K562 (cell line): ENCODE measurements around the gene EGFL7. TPM values are rescaled to one million over a fixed set of nuclear protein-coding genes. Genes with fewer than 3 reads are reported as not detected.

Source experiments
- HINFP ChIP-seq: fragments of 450-650 bp; conservative IDR thresholded peaks from 2 replicates; pipeline ENCODE4 v1.6.1; 2016; ENCODE audit warnings: missing genetic modification characterization, low read depth, mild to moderate bottlenecking, control low read depth, missing compliant biosample characterization
- KLF13 ChIP-seq: fragments of 450-650 bp; IDR thresholded peaks from 2 replicates; pipeline ENCODE4 v1.6.1; 2016; ENCODE audit warnings: missing genetic modification characterization, low read depth, mild to moderate bottlenecking, missing compliant biosample characterization, moderate library complexity, borderline replicate concordance
- MYC ChIP-seq, 2 experiments: fragments of 250-450 bp in 1 of 2; sonication (Bioruptor Pico) in 1 of 2; IDR thresholded peaks; 2 replicates each; pipeline versions ENCODE4 v1.5.1 to v1.6.1; 2012 to 2021; ENCODE audit warnings: low read depth in 2 of 2, borderline replicate concordance in 1 of 2, improper control_type of control experiment in 1 of 2, low read length in 1 of 2, mild to moderate bottlenecking in 1 of 2, moderate library complexity in 1 of 2
- NR2C1 ChIP-seq, 2 experiments: fragments of 450-650 bp; IDR thresholded peaks; 2 replicates each; pipeline ENCODE4 v1.6.1; 2017; ENCODE audit warnings: mild to moderate bottlenecking in 2 of 2, antibody characterized with exemption in 1 of 2, inconsistent platforms in 1 of 2, missing compliant biosample characterization in 1 of 2, missing genetic modification characterization in 1 of 2
- SREBF1 ChIP-seq: fragments of 150-350 bp; IDR thresholded peaks from 2 replicates; pipeline ENCODE4 v1.6.1; 2014; ENCODE audit warnings: antibody characterized with exemption, low read depth, low read length, borderline replicate concordance
- TOE1 ChIP-seq, 2 experiments: fragments of 450-650 bp in 1 of 2; sonication (generic) in 1 of 2; formaldehyde crosslinking in 1 of 2; IDR thresholded peaks; 2 replicates each; pipeline versions ENCODE4 v1.7.1 to v1.8.0; 2016 to 2022; ENCODE audit warnings: borderline replicate concordance in 2 of 2, mild to moderate bottlenecking in 2 of 2, antibody characterized with exemption in 1 of 2, inconsistent platforms in 1 of 2, low read depth in 1 of 2, missing genetic modification reagents in 1 of 2, moderate library complexity in 1 of 2
- ZNF318 ChIP-seq, 2 experiments: fragments of 450-650 bp; IDR thresholded peaks; 2 replicates each; pipeline ENCODE4 v1.6.1; 2016; ENCODE audit warnings: mild to moderate bottlenecking in 2 of 2, borderline replicate concordance in 1 of 2, low read depth in 1 of 2, moderate library complexity in 1 of 2
- ZNF668 ChIP-seq: fragments of 250-450 bp; sonication (Bioruptor Pico); IDR thresholded peaks from 2 replicates; pipeline ENCODE4 v1.8.0; 2022; ENCODE audit warnings: mild to moderate bottlenecking, inconsistent platforms
- ZSCAN29 ChIP-seq: fragments of 450-650 bp; IDR thresholded peaks from 2 replicates; pipeline ENCODE4 v1.6.1; 2017
- polyA plus RNA-seq, 8 experiments: library from polyadenylated mRNA; depleted of rRNA in 4 of 8; stranded (reverse) in 5 of 8; unstranded in 3 of 8; fragments of >200 nt; fragmentation: Nextera tagmentation in 2 of 8; fragmentation: Illumina TruSeq in 1 of 8; extraction: Ambion mirVana in 2 of 8; extraction: Trizol in 1 of 8; gene quantifications; 2 replicates each; pipeline versions ENCODE4 v1.2.1 to v1.2.3, GENCODE V29; 2011 to 2014; ENCODE audit warnings: inconsistent platforms in 1 of 8, missing spikeins in 1 of 8
- total RNA-seq, 7 experiments: library from RNA; depleted of rRNA in 6 of 7; stranded (reverse); fragments of >200 nt in 6 of 7; fragmentation: Illumina TruSeq in 2 of 7; extraction: Trizol in 2 of 7; gene quantifications; 2 replicates each; pipeline versions ENCODE4 v1.2.1 to v1.2.3, GENCODE V29; 2011 to 2021; ENCODE audit warnings: low replicate concordance in 1 of 7

Gene EGFL7
- total and polyA plus RNA-seq, 9 of the 15 experiments (the other 6 are each of a cell fraction or from before 2014, with no cell fraction given), result 1.5 to 286 (median 55.5) TPM

GRCh38 chr9:136631038-136632000 is 31.4 kb upstream of the EGFL7 start (continued):
- TF ChIP-seq MYC (IDR thresholded peaks at IDR 0.05; ENCODE audit: low read depth, low read length) (0 out of 2 replicates have a peak, but pooled peaks have one; percentile 36), MYC (CRISPR knock-in tag; IDR thresholded peaks at IDR 0.05; ENCODE audit: borderline replicate concordance, low read depth) (no peak), HINFP (tag) (no peak), NR2C1 (IDR thresholded peaks at IDR 0.05) (no peak), NR2C1 (tag; IDR thresholded peaks at IDR 0.05) (no peak), KLF13 (no peak), ZSCAN29 (no peak), TOE1 (IDR thresholded peaks at IDR 0.05; ENCODE audit: borderline replicate concordance) (no peak; the same call in 1 of the 2 replicates), TOE1 (CRISPR knock-in tag; IDR thresholded peaks at IDR 0.05; ENCODE audit: borderline replicate concordance, low read depth) (peak; percentile 80; the same call in 1 of the 2 replicates), SREBF1 (no peak), ZNF668 (CRISPR knock-in tag) (no peak), ZNF318 (IDR thresholded peaks at IDR 0.05; ENCODE audit: borderline replicate concordance in 1 of 2, low read depth in 1 of 2) (no peak)
